GM15510 (cell line): ENCODE data around the gene MRPL3.

Experiments used
- POLR2A ChIP-seq: IDR thresholded peaks from 3 replicates; pipeline ENCODE4 v1.6.1; 2011; ENCODE audit warnings: borderline replicate concordance; ENCODE audit not compliant: insufficient read length; ENCODE audit errors: extremely low read depth

The MRPL3 gene

DNA sequence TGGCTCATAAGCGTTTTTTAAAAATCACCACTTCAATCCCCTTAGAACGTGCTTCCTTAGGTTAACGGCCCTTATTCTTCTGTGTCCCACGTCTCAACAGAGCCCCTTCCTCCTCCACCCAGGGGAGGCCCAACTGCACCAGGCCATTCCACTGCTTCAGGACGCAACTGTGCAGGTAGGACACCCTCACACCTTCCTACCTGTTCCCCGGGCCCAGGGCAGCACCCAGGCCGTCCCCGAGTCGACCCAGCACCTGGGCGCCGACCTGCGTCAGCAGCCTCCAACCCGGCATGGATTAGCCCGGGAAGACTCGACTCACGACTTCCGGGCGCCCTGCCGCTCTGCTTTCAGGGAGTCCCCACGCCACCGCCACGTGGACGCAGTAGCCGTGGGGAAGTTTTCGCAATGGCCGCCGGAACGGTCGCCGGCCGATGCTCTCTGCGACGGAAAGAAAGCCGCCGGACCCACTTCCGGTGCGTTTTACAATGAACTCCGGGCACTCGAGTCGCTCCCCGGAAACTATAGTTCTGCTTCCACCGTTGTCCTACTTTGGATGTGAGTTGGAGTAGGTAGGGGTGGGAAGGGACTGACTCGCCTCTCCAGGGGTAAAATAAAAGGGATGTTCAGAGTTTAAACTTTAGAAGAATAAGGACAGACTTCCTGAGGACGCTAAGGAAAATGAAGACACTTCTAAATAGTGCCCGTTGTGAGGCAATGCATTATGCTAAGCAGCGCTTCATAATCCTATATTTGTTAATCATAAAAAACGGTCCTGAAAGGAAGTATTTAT lies at the start of gene MRPL3:
Gene MRPL3, minus strand, starts transcription at position 442 of the 790 bp plus-strand sequence. Its CDS starts 150 bp downstream, at position 292.
- peak; percentile 64 for TF ChIP-seq POLR2A

- TF ChIP-seq POLR2A, result no peak
These were observed 49.0 kb upstream of the MRPL3 start for GRCh38 chr3:131551761-131552160.

DNA sequence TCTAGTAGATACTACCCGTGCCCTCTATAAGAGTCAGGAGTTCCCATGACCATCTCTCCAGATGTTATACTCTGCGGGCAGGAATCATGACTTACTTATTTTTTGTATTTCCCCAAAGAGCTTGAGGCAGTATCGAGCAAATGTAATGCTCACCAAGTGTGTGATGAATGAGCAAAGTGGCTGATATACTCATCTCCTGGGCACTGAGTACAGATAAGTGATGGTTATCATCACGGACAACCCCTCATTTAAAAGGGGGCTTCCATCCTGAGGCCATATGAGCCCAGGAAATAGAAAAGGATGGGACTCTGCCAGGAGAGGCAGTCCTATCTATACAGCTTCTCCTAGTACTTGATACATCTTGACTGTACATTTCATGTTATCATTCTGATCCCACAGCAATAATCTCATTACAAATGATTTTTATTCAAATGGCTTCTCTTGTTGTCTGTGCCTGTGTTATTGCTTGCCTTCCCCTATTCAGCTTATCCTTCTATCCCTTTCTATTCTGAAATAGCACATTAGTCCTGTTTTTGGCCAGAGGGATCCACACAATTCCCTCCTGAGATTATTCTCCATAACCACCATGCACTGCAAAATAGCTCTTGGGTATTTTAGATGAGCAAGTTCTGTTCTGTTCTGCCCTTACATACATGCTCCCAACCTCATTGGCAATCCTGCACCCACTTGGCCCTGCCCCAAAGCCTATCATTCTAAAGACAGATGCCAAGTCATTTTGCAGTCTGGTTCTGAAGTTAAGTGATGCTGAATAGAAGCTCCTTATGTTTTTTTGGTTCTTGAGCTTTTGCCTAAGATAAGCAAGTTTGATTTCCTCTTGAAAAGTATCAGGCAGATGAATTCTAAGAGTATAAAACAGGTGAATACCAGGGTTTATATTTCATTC lies 48.0 kb upstream of the MRPL3 start:
- TF ChIP-seq POLR2A, result no peak

DNA sequence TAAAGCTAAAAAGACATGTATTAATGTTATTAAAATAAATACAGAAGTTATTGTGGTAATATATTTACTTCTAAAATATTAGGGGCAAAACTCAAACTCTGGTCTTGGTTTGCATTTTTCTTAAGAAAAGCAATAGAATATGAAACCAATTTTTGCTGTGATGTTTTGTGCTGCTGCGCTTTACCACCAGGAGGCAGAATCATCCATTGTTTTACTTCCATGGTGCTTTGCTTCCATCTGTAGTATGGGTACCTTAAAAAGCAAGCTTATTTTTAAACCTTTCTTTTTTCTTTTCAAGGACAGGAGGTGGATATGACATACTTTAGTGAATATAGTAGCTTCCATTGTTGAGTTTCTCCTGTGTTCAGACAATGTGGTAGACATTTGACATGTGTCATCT lies 46.6 kb upstream of the MRPL3 start:
- no peak for TF ChIP-seq POLR2A

- no peak for TF ChIP-seq POLR2A
These were observed 44.8 kb upstream of the MRPL3 start for GRCh38 chr3:131547585-131547984.

GRCh38 chr3:131546441-131546840 lies 43.7 kb upstream of the MRPL3 start:
- no peak for TF ChIP-seq POLR2A

- no peak for TF ChIP-seq POLR2A
These were observed 41.8 kb upstream of the MRPL3 start for GRCh38 chr3:131544557-131544956.

- no peak for TF ChIP-seq POLR2A
These were observed 40.9 kb upstream of the MRPL3 start for GRCh38 chr3:131543714-131544113.

DNA sequence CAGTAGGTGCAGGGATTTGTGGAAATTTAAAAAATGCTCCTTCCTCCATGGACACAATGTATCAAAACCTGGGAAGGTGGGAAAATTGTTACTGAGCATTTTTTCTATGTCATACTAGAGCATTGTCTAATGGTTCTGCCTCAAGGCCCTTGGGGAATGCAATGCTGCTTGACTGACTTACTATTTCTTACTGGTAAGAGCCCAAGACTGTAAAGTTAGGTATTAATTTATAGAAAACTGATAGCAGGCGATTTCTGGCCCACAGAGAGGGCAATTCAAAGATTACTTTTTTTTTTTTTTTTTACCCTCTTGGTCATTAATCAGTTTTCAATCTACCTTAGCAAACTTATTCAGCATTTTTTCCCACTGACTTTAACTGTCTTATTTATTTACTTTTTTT lies 38.5 kb upstream of the MRPL3 start:
- TF ChIP-seq POLR2A, result no peak

- TF ChIP-seq POLR2A, result no peak
These were observed 38.0 kb upstream of the MRPL3 start for GRCh38 chr3:131540821-131541220.

DNA sequence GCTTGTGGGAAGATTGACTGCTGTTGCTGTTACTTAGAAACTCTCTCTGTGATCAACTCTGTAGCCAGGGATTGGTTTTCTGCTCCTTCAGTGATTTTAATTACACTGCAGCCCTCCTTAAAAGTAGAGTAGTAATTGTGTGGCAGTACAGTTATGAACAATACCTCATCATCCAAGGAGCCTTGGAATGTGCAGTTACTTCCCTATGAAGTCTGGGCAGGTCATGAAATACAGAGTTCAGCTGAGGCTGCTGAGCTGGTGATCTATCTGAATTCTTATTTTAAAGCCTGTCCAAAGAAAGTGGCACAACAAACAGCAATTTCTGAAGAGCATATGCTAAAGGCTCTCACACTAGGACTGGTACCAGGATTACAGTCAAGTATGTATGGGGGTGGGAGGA lies 37.4 kb upstream of the MRPL3 start:
- TF ChIP-seq POLR2A, result no peak

- TF ChIP-seq POLR2A, result no peak
These were observed 36.2 kb upstream of the MRPL3 start for GRCh38 chr3:131538968-131539367.

DNA sequence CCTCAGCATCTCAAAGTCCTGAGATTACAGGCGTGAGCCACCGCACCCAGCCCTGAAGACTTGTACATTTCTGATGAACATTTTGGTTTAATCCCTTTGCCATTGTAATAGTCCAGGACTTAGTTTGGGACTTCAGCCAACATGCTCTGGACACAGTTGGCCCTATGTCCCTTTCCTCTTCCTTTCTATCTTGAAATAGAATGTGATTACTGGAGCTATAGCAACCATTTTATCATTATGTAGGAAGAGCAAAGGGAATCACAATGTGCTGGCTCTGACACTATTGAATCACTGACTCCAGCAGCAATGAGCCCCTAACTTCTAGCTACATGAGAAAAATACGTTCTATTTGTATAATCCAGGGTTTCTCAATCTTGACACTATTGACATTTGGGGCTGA lies 34.8 kb upstream of the MRPL3 start:
- TF ChIP-seq POLR2A, result no peak

- TF ChIP-seq POLR2A, result no peak
These were observed 32.8 kb upstream of the MRPL3 start for GRCh38 chr3:131535596-131535995.

GRCh38 chr3:131535131-131535530 lies 32.4 kb upstream of the MRPL3 start:
- no peak for TF ChIP-seq POLR2A
